ENCODE data around the gene GRIN1. TPM values are rescaled to one million over a fixed set of nuclear protein-coding genes. Genes with fewer than 3 reads are reported as not detected.
"Not testable (repeated sequence)": the region's sequence is repeated elsewhere in the genome, so short reads cannot be mapped to it uniquely, and the experiment has no call there.

GRIN1 gene
- total RNA-seq, 2 donors from 2014 or later = not detected

- DNase-seq (ENCODE audit: low spot score) (no peak), ATAC-seq (ENCODE audit: insufficient number of reproducible peaks, low FRiP score, low read depth) (no peak)
- no peaks in the 10 kb centered on the region for H3K36me3 ChIP-seq
- peaks cover 6% of the 10 kb centered on the region for H3K9me3 ChIP-seq
- H3K27ac ChIP-seq = peak overlapping the region; percentile 6 to 25
- peak overlapping the region; percentile 89 for H3K4me3 ChIP-seq
- H3K27me3 ChIP-seq (replicated peaks; ENCODE audit: insufficient read depth) = no peaks in the 10 kb centered on the region
- peaks cover 18 to 33% of the 10 kb centered on the region in 2 donors for H3K4me1 ChIP-seq (ENCODE audit: control insufficient read depth in 1 of 2, low read depth in 2 of 2)
- no peak for TF ChIP-seq CTCF (IDR thresholded peaks at IDR 0.05)
Observed at GRCh38 chr9:137128862-137129455, 10.0 kb upstream of the GRIN1 start.

GRCh38 chr9:137129456-137130175 is 9.3 kb upstream of the GRIN1 start:
- TF ChIP-seq CTCF (IDR thresholded peaks at IDR 0.05) = no peak
- Histone ChIP-seq H3K4me1 (ENCODE audit: control insufficient read depth in 1 of 2, low read depth in 2 of 2) (peaks cover 18 to 33% of the 10 kb centered on the region in 2 donors), H3K27ac (peak overlapping the region in 1 of 2 donors; percentile 25), H3K4me3 (peak overlapping the region; percentile 89), H3K9me3 (peaks cover 6% of the 10 kb centered on the region), H3K36me3 (no peaks in the 10 kb centered on the region), H3K27me3 (replicated peaks; ENCODE audit: insufficient read depth) (no peaks in the 10 kb centered on the region)
- DNase-seq (ENCODE audit: low spot score) = peak; percentile 35
- peak; percentile 56 for ATAC-seq (ENCODE audit: insufficient number of reproducible peaks, low FRiP score, low read depth)

GRCh38 chr9:137130176-137130755 is 8.7 kb upstream of the GRIN1 start:
- DNase-seq (ENCODE audit: low spot score) = no peak
- Histone ChIP-seq H3K27ac (no peak overlapping the region), H3K4me1 (ENCODE audit: control insufficient read depth in 1 of 2, low read depth in 2 of 2) (peaks cover 18 to 33% of the 10 kb centered on the region in 2 donors), H3K36me3 (no peaks in the 10 kb centered on the region), H3K4me3 (peak overlapping the region; percentile 89), H3K27me3 (replicated peaks; ENCODE audit: insufficient read depth) (no peaks in the 10 kb centered on the region), H3K9me3 (peaks cover 6% of the 10 kb centered on the region)
- no peak for ATAC-seq (ENCODE audit: insufficient number of reproducible peaks, low FRiP score, low read depth)
- TF ChIP-seq CTCF (IDR thresholded peaks at IDR 0.05) = no peak

- Histone ChIP-seq H3K27me3 (replicated peaks; ENCODE audit: insufficient read depth) (peaks cover 16% of the 10 kb centered on the region), H3K4me1 (ENCODE audit: control insufficient read depth in 1 of 2, low read depth in 2 of 2) (peaks cover 0 to 12% of the 10 kb centered on the region in 2 donors), H3K36me3 (no peaks in the 10 kb centered on the region), H3K4me3 (no peak overlapping the region), H3K27ac (no peak overlapping the region), H3K9me3 (peaks cover 6% of the 10 kb centered on the region)
- no peak for TF ChIP-seq CTCF (IDR thresholded peaks at IDR 0.05)
- DNase-seq (ENCODE audit: low spot score) = no peak
- no peak for ATAC-seq (ENCODE audit: insufficient number of reproducible peaks, low FRiP score, low read depth)
Observed at GRCh38 chr9:137134191-137134590, 4.8 kb upstream of the GRIN1 start.

GRCh38 chr9:137135154-137135553 is 3.8 kb upstream of the GRIN1 start:
- not testable (repeated sequence) for ATAC-seq (ENCODE audit: insufficient number of reproducible peaks, low FRiP score, low read depth); H3K36me3 ChIP-seq; H3K27ac ChIP-seq; H3K4me3 ChIP-seq; H3K9me3 ChIP-seq; DNase-seq (ENCODE audit: low spot score); H3K4me1 ChIP-seq (ENCODE audit: control insufficient read depth in 1 of 2, low read depth in 2 of 2)
- peaks cover 18% of the 10 kb centered on the region for H3K27me3 ChIP-seq (replicated peaks; ENCODE audit: insufficient read depth)
